Lower leg skin (tissue), 3 donors: ENCODE data around the gene HNRNPR.

Experiments used
- POLR2A ChIP-seq, 2 donors: fragments of 450-650 bp; IDR thresholded peaks; one replicate each; pipeline ENCODE4 v1.6.1; 2016 to 2017; ENCODE audit warnings: antibody characterized with exemption in 2 of 2, mild to moderate bottlenecking in 1 of 2, moderate library complexity in 1 of 2
- TF ChIP-seq, protein P1 (sequence below), 3 donors: fragments of 450-650 bp; IDR thresholded peaks; one replicate each; pipeline ENCODE4 v1.5.1; 2016; ENCODE audit warnings: antibody characterized with exemption in 3 of 3, mild to moderate bottlenecking in 3 of 3, moderate library complexity in 2 of 3

DNA sequence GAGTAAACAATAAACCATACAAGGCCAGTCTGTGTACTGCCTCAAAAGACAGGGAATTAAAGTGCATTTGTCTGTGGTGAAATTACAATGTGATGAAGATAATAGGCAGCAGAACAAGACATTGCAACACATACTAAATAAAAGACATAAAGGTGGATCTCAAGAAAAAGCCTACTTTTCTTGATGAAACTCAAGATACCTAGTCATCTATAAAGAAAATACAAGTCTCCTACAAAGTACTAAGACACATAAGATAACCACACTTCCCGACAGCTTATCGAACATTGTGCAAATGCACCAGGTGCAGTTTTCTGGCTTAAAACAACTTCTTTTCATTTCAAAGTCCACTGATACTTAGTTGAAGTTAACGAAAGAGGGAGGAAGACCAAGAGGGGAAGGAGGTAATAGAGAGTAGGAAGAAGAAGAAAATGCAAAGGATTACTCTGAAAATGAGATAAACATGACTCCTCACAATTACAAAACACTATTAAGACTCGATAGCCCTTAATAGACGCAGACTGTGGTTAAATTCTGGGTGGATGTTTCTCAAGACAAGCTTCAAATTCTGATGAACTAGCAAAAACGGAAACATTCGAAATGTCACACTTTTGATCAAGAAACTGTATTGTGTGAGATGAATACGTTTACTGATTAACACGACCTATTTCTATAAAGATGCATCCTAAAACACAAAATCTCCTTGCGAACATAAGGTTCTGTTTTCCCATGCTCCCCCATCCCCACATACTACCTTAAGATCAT is 2.0 kb downstream of the HNRNPR start:
- TF ChIP-seq, protein P1, sequence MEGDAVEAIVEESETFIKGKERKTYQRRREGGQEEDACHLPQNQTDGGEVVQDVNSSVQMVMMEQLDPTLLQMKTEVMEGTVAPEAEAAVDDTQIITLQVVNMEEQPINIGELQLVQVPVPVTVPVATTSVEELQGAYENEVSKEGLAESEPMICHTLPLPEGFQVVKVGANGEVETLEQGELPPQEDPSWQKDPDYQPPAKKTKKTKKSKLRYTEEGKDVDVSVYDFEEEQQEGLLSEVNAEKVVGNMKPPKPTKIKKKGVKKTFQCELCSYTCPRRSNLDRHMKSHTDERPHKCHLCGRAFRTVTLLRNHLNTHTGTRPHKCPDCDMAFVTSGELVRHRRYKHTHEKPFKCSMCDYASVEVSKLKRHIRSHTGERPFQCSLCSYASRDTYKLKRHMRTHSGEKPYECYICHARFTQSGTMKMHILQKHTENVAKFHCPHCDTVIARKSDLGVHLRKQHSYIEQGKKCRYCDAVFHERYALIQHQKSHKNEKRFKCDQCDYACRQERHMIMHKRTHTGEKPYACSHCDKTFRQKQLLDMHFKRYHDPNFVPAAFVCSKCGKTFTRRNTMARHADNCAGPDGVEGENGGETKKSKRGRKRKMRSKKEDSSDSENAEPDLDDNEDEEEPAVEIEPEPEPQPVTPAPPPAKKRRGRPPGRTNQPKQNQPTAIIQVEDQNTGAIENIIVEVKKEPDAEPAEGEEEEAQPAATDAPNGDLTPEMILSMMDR (IDR thresholded peaks at IDR 0.05): no peak
- no peak for TF ChIP-seq POLR2A (IDR thresholded peaks at IDR 0.05)
